ENCODE measurements around the gene CNDP1.

The CNDP1 gene

GRCh38 chr18:74512321-74513053 lies 21.8 kb upstream of the CNDP1 start:
- DNase-seq (ENCODE audit: low spot score): no peak
- TF ChIP-seq CTCF (IDR thresholded peaks at IDR 0.05; ENCODE audit: extremely low read depth, missing control alignments): no peak

GRCh38 chr18:74513149-74513882 lies 21.0 kb upstream of the CNDP1 start:
- TF ChIP-seq CTCF (IDR thresholded peaks at IDR 0.05; ENCODE audit: extremely low read depth, missing control alignments): no peak
- DNase-seq (ENCODE audit: low spot score): no peak

- no peak for TF ChIP-seq CTCF (IDR thresholded peaks at IDR 0.05; ENCODE audit: extremely low read depth, missing control alignments)
- no peak for DNase-seq (ENCODE audit: low spot score)
Measured at GRCh38 chr18:74513883-74514205, 20.5 kb upstream of the CNDP1 start.

GRCh38 chr18:74514860-74515495 lies 19.3 kb upstream of the CNDP1 start:
- no peak for DNase-seq (ENCODE audit: low spot score)
- no peak for TF ChIP-seq CTCF (IDR thresholded peaks at IDR 0.05; ENCODE audit: extremely low read depth, missing control alignments)

GRCh38 chr18:74515620-74516231 lies 18.6 kb upstream of the CNDP1 start:
- TF ChIP-seq CTCF (IDR thresholded peaks at IDR 0.05; ENCODE audit: extremely low read depth, missing control alignments): no peak
- DNase-seq (ENCODE audit: low spot score): no peak

- DNase-seq (ENCODE audit: low spot score): no peak
- TF ChIP-seq CTCF (IDR thresholded peaks at IDR 0.05; ENCODE audit: extremely low read depth, missing control alignments): no peak
Measured at GRCh38 chr18:74516271-74517235, 17.7 kb upstream of the CNDP1 start.
